AG20443 (cell line): ENCODE results near the gene SP3.
"Not testable (repeated sequence)": the region's sequence is repeated elsewhere in the genome, so short reads cannot be mapped to it uniquely, and the experiment has no call there.

ENCODE experiments used
- DNase-seq: peaks from one replicate; pipeline ENCODE4 v3.0.0; 2012; ENCODE audit warnings: low spot score, mixed read lengths

The SP3 gene

DNA sequence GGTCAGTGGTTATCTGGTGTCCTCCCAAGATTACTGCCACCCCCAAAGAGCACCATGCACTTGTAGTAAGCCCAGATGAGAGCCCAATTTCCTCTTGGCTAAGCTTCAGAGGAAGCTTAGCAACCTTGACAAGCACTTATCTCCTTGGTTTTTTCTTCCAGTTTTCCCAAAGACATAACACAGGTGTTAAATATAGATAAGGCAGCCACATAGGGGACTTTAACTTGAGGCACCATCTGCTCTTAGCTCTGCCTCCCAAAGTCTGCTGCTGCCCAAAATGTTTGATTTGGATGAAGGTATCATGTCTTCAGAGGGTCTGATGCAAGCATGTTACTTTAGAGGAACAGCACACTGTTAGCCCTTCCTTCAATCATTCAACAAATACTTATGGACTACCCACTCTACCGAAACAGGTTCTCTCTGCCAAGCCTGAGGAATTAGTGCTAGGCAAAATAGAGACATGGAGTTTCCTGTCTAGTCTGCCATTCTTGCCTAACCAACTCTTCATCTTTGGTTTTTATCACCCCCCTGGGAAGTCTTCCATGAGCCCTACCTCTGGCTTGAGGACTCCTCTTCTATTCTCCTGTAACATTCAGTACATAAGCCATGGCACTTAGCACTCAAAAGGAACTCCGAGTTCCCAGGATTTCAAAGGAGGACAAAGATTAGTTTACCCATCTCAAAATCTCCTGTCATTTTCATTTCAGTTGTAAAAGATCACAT, 73.7 kb downstream of the SP3 start:
- DNase-seq = no peak

DNA sequence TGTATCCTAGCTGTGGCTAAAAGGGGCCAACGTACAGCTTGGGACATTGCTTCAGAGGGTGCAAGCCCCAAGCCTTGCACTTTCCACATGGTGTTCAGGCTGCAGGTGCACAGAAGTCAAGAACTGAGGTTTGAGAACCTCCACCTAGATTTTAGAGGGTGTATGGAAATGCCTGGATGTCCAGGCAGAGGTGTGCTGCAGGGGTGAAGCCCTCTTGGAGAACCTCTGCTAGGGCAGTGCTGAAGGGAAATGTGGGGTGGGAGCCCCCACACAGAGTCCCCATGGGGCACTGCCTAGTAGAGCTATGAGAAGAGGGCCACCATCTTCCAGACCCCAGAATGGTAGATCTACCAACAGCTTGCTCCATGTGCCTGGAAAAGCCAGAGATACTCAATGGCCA, 75.7 kb downstream of the SP3 start:
- DNase-seq = not testable (repeated sequence)

DNA sequence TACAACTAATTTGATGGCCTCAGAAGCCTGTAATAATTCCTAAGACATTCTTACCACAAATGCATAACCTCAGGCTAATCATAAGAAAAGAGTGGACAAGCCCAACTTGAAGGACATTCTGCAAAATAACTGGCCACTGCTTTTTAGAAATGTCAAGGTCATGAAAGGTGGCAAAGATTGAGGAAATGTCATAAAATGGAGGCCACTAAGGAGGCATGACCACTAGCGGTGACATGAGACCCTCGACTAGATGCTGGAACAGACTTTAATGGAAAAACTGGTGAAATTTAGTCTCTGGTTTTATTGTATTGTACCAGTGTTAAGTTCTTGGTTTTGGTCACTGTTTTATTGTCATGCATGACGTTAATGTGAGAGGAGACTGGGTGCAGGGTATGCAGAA, 78.6 kb downstream of the SP3 start:
- no peak for DNase-seq

DNA sequence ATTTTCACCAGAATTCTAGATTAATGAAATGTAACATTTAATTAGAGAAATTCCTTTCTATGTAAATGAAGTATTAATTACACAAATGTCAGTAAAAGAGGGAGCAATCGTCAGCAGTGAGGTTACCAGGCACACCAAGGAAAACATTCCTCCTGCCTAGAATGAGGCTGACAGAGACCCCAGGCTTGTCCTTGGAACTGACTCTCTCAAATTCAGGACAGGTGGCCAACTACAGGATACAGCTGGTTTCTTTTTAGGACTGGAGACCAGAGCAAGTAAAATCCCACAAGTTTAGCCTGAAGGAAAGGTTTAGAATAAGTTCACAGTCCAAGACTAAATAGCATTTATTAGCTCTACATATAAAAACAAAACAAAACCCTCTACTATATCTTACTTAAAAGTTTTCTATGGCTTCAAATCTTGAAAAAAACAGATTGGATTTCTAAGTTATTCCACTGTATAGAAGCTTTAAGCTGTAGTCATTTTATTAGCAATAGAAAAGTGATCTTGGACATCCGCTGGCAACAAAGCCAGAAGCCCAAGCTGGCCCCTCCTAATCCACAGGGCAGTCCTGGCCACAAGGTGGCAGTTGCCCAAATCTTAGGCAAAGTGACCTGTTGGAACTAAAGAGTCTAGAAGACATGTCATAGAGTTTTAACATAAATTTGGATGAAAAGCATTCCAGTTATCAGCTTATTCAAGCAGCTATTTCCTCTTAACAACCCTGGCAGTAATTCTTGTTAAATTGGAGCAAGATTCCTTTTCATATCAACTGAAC, 81.0 kb downstream of the SP3 start:
- peak; percentile 57 for DNase-seq

DNA sequence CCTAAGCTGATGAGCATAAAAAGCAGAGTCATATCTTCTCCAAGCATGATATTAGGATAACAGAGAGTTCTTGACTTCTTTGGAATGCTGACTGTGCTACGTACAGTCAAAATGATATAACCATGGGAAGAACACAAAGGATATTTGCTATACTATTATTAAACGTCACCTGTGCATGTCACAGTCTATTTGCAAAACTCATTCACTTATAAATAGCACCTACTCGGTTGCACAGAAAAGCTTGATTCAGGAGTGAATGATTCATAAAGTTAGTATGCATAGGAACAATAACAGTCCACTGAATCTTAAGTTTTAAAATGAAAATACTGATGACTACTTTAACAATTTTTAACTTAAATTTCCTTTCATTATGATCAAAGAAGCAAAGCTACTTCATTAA, 83.3 kb downstream of the SP3 start:
- DNase-seq = no peak

DNA sequence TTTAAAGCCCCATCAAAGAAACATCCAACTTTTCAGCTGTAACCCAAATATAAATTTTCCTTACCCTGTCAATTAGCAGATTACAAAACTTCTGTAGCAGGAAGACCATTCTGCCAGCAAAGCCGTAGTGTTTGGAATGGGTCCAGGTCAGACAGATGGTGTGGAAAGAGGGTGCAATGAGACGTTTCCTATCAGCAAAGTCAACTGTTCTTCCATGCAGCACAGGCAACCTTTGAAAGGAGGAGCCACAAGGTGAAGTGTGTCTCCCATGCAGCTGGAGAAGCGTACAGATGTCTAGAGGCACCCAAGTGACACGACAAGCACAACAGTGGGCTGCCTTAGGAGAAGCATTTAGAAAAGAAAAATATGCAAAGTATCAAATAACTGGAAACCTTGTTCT, 83.7 kb downstream of the SP3 start:
- no peak for DNase-seq

DNA sequence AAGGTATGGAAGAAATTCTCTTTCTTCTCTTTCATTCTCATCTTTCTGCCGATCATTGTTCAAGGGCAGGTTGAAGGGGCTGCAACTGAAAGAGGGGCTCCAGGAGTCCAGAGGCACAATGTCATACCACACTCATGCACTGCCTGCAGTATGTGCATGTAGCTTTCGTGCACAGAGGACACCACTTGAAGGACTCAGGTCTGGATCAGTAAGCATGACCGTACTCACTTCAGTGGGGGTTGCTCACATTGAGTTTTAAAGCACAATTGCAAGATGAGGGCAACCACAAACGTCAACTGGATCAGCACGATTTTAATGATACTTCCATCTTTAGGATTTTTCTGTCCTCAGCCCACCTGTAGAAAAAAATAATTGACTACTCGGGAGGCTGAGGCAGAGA, 84.6 kb downstream of the SP3 start:
- DNase-seq = no peak

DNA sequence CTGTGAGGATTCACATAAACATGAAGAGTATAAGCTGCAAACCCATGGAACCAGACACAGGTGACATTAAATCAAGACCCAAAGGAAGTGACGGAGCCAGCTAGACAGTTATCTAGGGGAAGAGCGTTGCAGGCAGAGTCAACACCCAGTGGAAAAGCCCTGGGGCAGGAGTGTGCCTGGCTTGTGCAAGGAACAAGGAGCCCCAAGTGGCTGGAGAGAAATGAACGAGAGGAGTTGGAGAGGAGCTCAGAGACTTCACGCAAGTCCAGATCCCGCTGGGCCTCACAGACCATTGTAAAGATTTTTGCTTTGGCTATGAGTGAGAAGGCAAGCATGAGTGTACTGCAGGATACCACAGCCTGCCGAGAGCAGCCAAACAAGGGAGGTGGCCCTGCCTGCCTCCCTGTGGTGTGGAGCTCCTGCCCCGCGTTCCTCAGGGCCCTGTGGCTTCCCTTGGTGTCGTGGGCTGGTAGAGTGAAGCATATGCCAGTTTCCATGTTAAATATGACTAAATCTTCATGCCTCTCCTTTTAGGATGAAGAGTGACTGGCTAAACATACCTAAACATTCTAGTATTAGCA, 88.2 kb downstream of the SP3 start:
- no peak for DNase-seq

DNA sequence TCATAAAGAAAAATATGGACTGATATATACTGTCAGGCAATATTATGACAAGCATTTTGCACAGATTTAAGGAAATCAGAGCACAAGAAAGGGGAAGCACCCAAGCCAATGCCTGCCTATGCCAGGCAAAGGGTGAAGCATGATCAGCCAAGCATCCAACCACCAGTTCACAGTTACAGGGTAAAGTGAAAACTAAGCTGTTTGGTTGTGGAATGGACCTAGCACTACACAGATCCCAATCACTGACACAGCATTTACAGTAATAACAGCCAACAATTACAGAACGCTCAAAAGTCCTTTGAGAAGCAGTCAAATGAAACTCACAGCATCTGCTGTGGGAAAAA, 90.3 kb downstream of the SP3 start:
- no peak for DNase-seq

DNA sequence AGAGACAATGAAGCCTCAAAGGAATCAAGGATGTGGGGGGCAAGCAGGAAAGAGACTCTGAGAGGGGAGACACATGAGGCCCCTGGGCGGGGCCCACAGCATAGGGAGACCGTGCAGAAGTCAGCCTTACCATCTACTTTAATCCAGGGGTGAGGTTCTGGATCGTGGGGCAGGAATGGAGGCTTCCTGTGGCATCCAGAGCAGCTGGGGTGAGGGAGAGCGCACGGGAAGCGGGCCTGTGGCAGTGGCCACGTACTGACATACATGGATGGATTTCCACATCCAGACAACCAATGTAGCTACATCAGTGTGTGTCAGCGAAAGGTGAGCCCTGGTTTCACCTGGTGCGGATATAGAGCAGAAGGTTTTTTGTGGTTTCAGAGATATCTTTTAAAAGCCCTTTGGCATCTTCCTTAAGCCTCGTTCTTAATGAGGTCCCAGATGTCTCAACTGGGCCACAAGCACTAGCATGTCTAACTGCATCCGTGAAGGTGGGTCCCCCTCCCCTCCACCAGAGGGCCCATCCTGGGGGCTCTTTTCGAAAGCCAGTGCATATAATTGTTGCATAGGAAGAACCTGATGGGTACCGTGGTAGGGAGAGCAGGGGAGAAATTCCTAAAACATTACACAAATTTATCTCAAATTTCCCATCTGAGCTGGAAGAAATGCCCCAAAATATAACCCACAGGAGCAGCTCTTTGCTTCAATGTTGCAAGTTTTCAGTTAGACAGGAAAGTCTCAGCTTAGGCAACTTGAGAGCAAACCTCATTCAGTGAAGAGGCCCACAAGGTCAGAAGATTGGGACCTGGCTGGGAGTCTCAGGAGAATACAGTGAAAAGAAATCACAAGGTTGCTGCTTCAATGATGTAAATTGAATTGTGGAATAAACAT, 90.9 kb downstream of the SP3 start:
- no peak for DNase-seq

DNA sequence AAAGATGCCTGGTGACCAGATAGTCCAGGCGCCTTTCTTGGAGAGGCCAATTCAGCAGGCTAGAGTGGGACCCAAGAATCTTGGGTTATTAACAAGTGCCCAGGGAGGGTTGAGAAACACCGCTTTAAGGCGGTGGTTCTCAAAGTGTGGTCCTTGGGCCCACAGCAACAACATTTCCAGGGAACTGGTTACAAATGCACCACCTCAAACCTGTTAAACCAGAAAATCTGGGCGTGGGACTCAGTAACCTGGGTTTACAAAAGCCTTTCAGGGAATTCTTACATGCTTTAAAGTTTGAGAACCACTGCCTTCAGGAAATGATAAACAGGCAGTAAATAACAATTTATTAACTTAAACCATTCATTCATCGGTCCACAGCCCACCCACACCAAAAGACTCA, 92.5 kb downstream of the SP3 start:
- no peak for DNase-seq

DNA sequence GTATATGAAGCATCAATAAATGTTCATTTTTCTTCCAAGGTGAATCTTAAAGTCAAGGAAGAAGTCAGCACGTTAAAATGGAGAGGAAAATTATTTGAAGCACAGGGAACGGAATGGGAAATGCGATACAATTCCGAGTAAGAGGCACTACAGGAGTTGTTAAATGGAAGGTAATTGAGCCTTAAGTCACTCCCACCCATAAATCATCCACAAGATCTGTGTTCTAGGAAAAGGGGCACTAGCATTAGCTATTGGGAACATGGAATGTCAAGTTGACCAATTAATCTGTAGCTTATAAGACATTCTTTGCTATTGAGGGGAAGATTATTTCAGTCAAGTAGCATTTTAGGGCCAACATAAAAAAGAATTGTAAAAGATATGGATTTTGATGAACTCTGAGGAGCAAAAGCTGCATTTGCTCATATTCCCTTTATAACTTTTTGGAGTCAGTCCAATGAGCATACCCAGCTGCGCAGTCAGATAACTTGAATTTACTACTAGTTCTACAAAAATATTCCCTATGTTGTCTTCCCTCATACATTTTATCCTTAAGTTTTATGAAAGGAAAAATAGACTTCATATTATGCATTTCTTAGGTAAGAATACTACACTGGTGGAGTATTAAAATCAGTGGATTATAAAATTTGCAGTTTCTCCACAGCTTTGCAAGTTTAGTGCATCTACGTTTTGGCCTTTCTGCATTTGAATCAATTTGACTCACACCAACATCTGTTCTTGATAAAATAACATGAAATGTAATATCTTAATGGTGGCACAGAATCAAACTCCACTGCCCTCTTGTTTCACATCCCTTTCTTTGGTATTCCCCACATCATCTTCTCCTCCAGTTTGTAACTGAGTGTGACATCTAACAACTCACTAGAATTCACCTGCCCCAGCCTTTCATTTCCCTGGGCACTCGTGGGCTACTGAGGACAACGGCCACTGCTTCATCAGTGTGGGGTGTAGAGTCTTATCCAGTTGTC, 95.6 kb downstream of the SP3 start:
- no peak for DNase-seq

DNA sequence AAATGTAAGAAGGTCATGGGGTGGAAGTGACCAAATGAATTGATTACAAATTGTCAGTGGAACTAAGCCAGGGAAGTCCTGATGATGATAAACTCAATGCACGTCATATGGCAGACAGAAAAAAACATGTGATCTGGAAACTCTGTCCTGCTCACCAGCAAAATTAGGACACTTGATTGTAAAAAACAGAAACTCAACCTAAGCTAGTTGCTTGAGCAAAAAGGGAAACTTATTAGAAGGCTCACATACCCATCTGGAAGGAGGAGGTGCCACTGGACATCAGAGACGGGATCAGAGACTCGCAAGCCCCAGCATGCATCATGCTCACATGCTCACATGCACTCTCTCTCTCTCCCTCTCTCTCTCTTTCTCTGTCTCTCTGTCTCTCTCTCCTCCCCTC, 96.8 kb downstream of the SP3 start:
- no peak for DNase-seq

DNA sequence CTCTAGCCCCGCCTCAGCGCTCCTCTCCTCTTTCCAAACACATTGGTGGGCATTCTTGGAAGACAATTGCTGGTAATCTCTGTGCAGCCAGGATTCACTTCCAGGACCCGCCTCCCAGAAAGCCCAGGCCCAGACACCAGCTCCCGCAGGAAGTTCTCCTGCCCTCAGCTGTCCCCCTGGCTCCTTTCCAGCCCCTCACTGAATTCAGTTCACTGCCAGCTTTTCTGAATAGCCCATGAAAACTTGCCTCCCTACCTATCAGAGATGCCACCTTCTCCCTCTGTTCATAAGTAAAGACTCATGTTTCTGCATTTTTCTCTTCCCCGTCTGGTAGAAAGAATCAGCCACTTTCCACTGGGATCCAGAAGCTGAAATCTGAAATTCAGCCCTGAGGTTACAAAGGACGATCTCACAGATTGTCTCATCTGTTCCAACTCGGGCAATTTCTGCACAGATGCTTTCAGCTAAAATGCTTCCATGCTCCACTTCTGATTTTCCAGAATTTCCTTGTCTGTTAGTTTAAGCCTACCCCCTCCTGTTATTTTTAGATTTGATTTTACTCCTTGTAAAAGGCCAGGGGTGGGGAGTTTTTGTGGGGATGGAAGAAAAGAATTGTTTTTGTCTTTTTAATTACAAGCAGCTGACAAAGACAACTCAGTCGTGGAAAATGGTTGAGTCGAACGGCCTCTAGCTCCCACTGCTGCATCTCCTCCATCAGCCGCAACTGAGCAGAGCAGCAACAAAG, 98.1 kb downstream of the SP3 start:
- DNase-seq = peak; percentile 27

DNA sequence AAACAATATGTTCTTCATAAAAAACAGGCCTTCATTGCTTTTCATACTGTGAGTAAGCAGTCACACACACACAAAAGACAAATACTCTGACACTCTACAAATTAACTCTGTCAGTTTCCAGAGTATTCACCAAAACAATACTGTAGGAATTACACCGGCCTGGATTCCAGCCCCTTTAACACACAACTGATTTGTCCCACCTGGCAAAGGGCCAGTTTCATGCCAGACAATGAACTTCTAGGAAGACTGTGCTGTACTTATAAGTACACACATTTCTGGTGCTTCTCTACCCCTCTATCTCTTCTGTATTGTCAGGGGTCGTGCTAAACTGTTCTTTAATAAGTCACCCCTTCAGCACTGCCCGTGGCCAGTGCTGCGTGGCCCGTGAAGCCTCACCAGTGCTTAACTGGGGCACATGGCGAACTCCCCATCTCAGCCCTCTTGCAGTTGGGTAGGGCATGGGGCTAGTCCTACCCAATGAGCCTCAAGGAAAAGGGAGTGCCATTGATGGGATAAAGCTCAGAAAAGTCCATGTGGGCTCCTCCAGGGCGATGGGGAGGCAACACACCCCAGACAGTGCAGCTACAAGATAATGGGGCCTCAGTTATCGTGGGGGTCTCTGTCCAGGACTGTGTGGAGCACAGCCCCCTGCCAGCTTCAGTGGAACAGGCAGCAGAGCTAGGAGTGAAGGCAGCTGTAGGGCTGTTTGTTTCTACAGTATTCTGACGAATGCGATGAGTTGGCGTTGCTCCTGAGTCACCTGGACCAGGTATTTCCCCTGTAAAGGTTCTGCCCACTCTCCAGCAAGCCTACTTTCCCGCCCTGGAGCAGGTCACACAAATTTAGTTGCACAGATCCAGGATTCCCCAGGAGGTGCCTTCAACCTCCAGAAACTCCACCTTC, 99.0 kb downstream of the SP3 start:
- DNase-seq = no peak

DNA sequence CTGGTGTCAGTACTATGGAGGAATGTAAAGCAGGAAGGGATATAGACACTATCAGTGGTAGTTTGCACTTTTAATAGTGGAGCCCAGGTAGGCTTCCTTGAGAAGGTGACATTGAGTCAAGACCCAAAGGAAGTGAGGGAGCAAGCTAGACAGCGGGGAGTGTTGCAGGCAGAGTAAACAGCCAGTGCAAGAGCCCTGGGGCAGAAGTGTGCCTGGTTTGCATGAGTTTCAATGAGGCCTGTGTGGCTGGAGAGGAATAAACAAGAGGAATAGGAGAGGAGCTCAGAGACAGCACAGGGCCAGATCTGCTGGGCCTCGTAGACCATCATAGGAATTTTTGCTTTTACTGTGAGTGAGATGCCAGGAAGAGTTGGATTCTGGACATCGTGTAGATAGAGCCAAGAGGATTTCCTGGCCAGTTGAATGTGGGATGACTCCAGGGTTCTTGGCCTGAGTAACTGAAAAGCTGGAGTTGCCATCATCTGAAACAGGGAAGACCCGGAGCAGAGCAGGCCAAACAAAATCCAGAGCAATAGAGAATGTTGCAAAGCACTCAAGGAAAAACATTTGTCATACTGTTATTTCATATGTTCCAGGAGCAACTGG, 102.5 kb downstream of the SP3 start:
- DNase-seq = no peak

DNA sequence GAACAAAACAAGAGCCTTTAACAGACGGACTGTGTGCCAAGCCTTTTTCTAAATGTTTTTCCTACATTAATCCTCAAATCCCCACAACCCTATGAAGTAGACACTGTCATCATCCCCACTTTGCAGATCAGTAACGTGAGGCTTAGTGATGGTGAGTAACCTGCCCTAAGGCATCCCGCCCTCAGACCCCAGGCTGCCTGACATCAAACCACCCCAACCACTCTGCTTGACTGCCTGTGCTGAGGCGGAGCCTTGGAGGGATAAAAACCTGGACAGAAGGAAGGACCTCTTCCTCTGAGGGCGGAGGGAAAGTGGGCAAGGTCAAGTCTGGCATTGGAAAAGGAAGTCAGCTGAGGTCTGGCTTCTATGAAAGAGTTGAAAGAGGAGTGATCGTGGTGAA, 104.6 kb downstream of the SP3 start:
- DNase-seq = no peak

DNA sequence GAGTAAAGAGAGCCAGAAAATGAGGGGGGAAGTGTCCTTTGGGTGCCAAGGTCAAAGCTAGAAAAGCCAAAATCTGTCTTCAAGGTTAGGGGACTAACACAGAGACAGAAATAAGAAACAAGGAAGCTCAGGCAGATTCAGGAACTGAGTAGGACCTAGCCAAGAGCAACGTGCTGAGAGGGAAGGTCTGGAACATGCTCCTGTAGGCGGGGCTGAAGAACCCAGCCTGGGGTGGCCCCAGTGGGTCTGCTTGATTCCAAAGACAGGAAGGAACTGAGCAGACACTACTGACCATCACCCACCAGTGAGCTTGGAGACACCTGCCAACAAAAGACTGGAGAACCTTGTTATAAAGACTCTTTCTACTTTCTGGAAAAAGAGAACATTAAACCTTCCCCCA, 105.1 kb downstream of the SP3 start:
- DNase-seq = no peak

DNA sequence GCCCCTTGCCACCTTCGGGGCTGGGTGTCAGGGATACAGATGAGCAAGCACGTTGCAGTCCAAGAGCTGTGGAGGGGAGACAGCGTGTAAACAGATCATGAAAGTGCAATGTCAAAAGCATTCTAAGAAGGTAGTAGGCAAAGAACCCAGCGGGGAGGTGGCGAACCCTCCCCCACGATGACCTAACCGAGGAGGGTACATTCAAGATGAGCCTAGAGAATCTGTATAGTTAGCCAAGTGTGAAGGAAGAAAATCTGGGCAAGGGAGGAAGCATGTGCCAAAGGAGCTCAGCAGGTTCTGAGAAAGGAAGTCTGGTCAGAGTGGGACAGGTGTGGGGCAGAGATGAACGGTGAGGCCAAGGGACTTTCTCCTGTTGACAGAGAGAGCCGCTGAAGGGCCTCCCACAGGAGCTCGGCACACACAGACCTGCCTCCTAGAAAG, 106.9 kb downstream of the SP3 start:
- no peak for DNase-seq
